Measurements from ENCODE around the gene STAMBP. TPM values are rescaled to one million over a fixed set of nuclear protein-coding genes. Genes with fewer than 3 reads are reported as not detected.

STAMBP gene
- total RNA-seq, 4 donors from 2014 or later: 14.4 to 27.0 (median 20.0) TPM

GRCh38 chr2:73836141-73836943, 7.6 kb downstream of the STAMBP start:
- TF ChIP-seq CTCF (IDR thresholded peaks at IDR 0.05): no peak
- ATAC-seq (ENCODE audit: low FRiP score) (no peak), DNase-seq (ENCODE audit: low spot score) (no peak)

- no peak for DNase-seq (ENCODE audit: low spot score)
- TF ChIP-seq CTCF (IDR thresholded peaks at IDR 0.05): no peak
- no peak for ATAC-seq (ENCODE audit: low FRiP score)
Observed at GRCh38 chr2:73837847-73838585, 9.3 kb downstream of the STAMBP start.

GRCh38 chr2:73838889-73839534, 10.3 kb downstream of the STAMBP start:
- no peak for DNase-seq (ENCODE audit: low spot score)
- no peak for TF ChIP-seq CTCF (IDR thresholded peaks at IDR 0.05)
- no peak for ATAC-seq (ENCODE audit: low FRiP score)

- DNase-seq (ENCODE audit: low spot score) (no peak), ATAC-seq (ENCODE audit: low FRiP score) (no peak)
- TF ChIP-seq CTCF (IDR thresholded peaks at IDR 0.05): no peak
Observed at GRCh38 chr2:73839653-73840411, 11.1 kb downstream of the STAMBP start.

GRCh38 chr2:73841912-73842738, 13.4 kb downstream of the STAMBP start:
- TF ChIP-seq CTCF (IDR thresholded peaks at IDR 0.05): no peak
- no peak for ATAC-seq (ENCODE audit: low FRiP score)

GRCh38 chr2:73842739-73843019, 13.9 kb downstream of the STAMBP start:
- DNase-seq (ENCODE audit: low spot score): no peak
- no peak for TF ChIP-seq CTCF (IDR thresholded peaks at IDR 0.05)
- no peak for ATAC-seq (ENCODE audit: low FRiP score)

More at GRCh38 chr2:73841912-73842738, 13.4 kb downstream of the STAMBP start:
- DNase-seq (ENCODE audit: low spot score): no peak

Measured in omental fat pad (tissue), 4 donors.